Neural progenitor cell (in vitro differentiated cells): ENCODE measurements around the gene PEX3. TPM values are rescaled to one million over a fixed set of nuclear protein-coding genes. Genes with fewer than 3 reads are reported as not detected.
A peak's percentile ranks its signal among the peaks of the same experiment; 100 is the strongest.

Experiments used
- DNase-seq: peaks from one replicate; pipeline ENCODE4 v3.0.0-alpha.2; 2016; ENCODE audit warnings: low spot score
- H2AFZ ChIP-seq: fragments of 200-600 bp; sonication (generic); replicated peaks from 2 replicates; pipeline ENCODE4 v1.6.1; 2016; ENCODE audit warnings: antibody characterized with exemption
- H3F3A ChIP-seq: fragments of 200-600 bp; sonication (generic); 2 replicates; pipeline ENCODE4 v1.6.1; 2016; ENCODE audit warnings: antibody characterized with exemption, low read depth
- H3K27ac ChIP-seq: fragments of 200-600 bp; sonication (generic); 2 replicates; pipeline ENCODE4 v1.5.1; 2016; ENCODE audit warnings: mild to moderate bottlenecking
- H3K27me3 ChIP-seq: fragments of 200-600 bp; sonication (generic); 2 replicates; pipeline ENCODE4 v1.6.1; 2016; ENCODE audit warnings: mild to moderate bottlenecking, moderate library complexity
- H3K36me3 ChIP-seq: fragments of 200-600 bp; sonication (generic); 2 replicates; pipeline ENCODE4 v1.5.1; 2016
- H3K4me1 ChIP-seq: fragments of 200-600 bp; sonication (generic); 2 replicates; pipeline ENCODE4 v1.6.1; 2016; ENCODE audit warnings: mixed run types
- H3K4me2 ChIP-seq: fragments of 200-600 bp; sonication (generic); 2 replicates; pipeline ENCODE4 v1.6.1; 2016
- H3K4me3 ChIP-seq: fragments of 200-600 bp; sonication (generic); 2 replicates; pipeline ENCODE4 v1.5.1; 2016
- H3K79me2 ChIP-seq: fragments of 200-600 bp; sonication (generic); 2 replicates; pipeline ENCODE4 v1.6.1; 2016; ENCODE audit warnings: low read depth
- H3K9ac ChIP-seq: fragments of 200-600 bp; sonication (generic); 2 replicates; pipeline ENCODE4 v1.6.1; 2016
- H3K9me3 ChIP-seq: fragments of 200-600 bp; sonication (generic); 2 replicates; pipeline ENCODE4 v1.5.1; 2016; ENCODE audit warnings: low read depth
- H4K20me1 ChIP-seq: fragments of 200-600 bp; sonication (generic); 2 replicates; pipeline ENCODE4 v1.6.1; 2016; ENCODE audit warnings: low read depth
- H3K27ac Mint-ChIP-seq: 3 replicates; pipeline ENCODE4 v1.8.0; 2021; ENCODE audit warnings: mixed read lengths
- H3K27me3 Mint-ChIP-seq: 2 replicates; pipeline ENCODE4 v1.8.0; 2022; ENCODE audit warnings: low read depth, mild to moderate bottlenecking, inconsistent platforms, moderate library complexity, mixed read lengths; ENCODE audit not compliant: insufficient read depth
- H3K36me3 Mint-ChIP-seq: 3 replicates; pipeline ENCODE4 v1.8.0; 2021; ENCODE audit warnings: mixed read lengths
- H3K4me1 Mint-ChIP-seq: 3 replicates; pipeline ENCODE4 v1.8.0; 2021; ENCODE audit warnings: mixed read lengths
- H3K4me3 Mint-ChIP-seq: 3 replicates; pipeline ENCODE4 v1.8.0; 2021; ENCODE audit warnings: mild to moderate bottlenecking, moderate library complexity, mixed read lengths
- H3K9me3 Mint-ChIP-seq: 3 replicates; pipeline ENCODE4 v1.8.0; 2020; ENCODE audit warnings: mixed read lengths
- EZH2 ChIP-seq: fragments of 200-600 bp; sonication (generic); IDR thresholded peaks from 2 replicates; pipeline ENCODE4 v1.6.1; 2017; ENCODE audit warnings: antibody characterized with exemption, mild to moderate bottlenecking, moderate library complexity
- EZH2phosphoT487 ChIP-seq: fragments of 200-600 bp; sonication (generic); IDR thresholded peaks from 2 replicates; pipeline ENCODE4 v1.6.1; 2017; ENCODE audit warnings: antibody characterized with exemption
- total RNA-seq: library from RNA; depleted of rRNA; stranded (reverse); fragments of >200 nt; gene quantifications from 2 replicates; pipeline ENCODE4 v1.2.3, GENCODE V29; 2015; ENCODE audit warnings: low replicate concordance
- TF ChIP-seq, protein P1 (sequence below): fragments of 200-600 bp; sonication (generic); IDR thresholded peaks from 2 replicates; pipeline ENCODE4 v1.5.1; 2017; ENCODE audit warnings: antibody characterized with exemption, mild to moderate bottlenecking

The PEX3 gene
- total RNA-seq, 1 donor from 2014 or later: 25.5 TPM

DNA sequence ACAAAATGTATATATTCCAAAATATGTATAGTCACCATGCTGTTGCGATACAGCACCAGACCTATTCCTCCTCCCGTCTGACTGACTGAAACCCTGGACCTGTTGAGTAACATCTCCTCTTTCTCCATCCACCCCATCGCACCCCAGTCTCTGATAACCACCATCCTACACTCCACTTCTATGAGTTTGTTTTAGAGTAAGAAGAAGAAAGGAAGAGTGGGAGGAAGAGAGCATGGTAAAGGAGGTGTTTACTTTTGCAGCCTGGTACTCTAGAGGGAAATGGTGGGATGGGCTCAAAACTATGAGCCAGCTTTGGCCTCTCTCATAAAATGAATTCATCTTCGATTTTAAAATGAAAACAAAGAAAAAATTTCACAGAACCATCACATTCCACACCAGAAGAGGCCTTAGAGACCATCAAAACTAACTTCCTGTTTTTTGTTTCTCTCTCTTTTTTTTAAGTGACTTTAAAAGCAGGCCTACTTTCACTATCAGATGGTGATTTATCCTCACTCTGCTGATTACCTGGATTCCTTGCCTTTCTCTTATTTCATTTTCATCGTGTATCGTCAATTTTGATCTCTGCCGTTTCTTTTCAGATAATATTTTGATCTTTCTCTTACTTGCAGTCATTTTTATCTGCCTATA lies 77.7 kb downstream of the PEX3 start:
- Histone ChIP-seq H3K27me3 (peaks cover 11% of the 10 kb centered on the region), H3K36me3 (no peaks in the 10 kb centered on the region), H3K4me2 (no peak overlapping the region), H3K4me3 (no peak overlapping the region), H3F3A (no peaks in the 10 kb centered on the region), H2AFZ (no peak overlapping the region), H3K27ac (no peak overlapping the region), H3K79me2 (no peaks in the 10 kb centered on the region), H4K20me1 (no peaks in the 10 kb centered on the region), H3K9ac (no peak overlapping the region), H3K9me3 (no peaks in the 10 kb centered on the region), H3K4me1 (no peaks in the 10 kb centered on the region)
- Mint-ChIP-seq H3K36me3 (peaks cover 1% of the 10 kb centered on the region), H3K4me1 (peaks cover 10% of the 10 kb centered on the region), H3K4me3 (no peak overlapping the region), H3K27ac (no peak overlapping the region), H3K9me3 (no peaks in the 10 kb centered on the region), H3K27me3 (peaks cover 7% of the 10 kb centered on the region)
- DNase-seq: no peak
- TF ChIP-seq EZH2phosphoT487 (no peak), EZH2 (no peak)
- TF ChIP-seq, protein P1, sequence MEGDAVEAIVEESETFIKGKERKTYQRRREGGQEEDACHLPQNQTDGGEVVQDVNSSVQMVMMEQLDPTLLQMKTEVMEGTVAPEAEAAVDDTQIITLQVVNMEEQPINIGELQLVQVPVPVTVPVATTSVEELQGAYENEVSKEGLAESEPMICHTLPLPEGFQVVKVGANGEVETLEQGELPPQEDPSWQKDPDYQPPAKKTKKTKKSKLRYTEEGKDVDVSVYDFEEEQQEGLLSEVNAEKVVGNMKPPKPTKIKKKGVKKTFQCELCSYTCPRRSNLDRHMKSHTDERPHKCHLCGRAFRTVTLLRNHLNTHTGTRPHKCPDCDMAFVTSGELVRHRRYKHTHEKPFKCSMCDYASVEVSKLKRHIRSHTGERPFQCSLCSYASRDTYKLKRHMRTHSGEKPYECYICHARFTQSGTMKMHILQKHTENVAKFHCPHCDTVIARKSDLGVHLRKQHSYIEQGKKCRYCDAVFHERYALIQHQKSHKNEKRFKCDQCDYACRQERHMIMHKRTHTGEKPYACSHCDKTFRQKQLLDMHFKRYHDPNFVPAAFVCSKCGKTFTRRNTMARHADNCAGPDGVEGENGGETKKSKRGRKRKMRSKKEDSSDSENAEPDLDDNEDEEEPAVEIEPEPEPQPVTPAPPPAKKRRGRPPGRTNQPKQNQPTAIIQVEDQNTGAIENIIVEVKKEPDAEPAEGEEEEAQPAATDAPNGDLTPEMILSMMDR: no peak

DNA sequence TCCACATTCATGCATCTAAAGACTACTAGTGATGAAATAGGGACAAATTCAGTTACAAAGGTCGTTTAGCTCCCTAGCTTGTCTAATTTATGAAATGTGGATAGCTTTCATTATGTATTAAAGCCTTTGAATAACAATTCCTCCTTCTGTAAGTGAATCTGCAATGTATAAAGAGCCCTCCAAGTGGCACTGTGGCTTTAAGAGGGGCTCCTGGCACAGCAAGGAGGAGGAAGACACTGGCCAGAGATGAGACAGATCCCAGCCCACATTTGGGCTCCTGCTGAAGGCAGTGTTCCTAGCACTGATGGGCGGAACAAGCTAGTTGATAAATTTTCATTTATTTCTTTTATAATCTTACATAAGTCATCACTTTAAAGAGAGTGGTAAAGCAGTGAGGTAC lies 78.5 kb downstream of the PEX3 start:
- Histone ChIP-seq H4K20me1 (no peaks in the 10 kb centered on the region), H3K27ac (no peak overlapping the region), H3K79me2 (no peaks in the 10 kb centered on the region), H3K36me3 (no peaks in the 10 kb centered on the region), H3K4me2 (no peak overlapping the region), H3K27me3 (peaks cover 19% of the 10 kb centered on the region), H3K9me3 (no peaks in the 10 kb centered on the region), H3K4me3 (no peak overlapping the region), H3F3A (no peaks in the 10 kb centered on the region), H3K9ac (no peak overlapping the region), H3K4me1 (no peaks in the 10 kb centered on the region), H2AFZ (no peak overlapping the region)
- peak; percentile 38 for DNase-seq
- no peaks in the 10 kb centered on the region for H3K9me3 Mint-ChIP-seq
- TF ChIP-seq, protein P1: peak; percentile 45
- no peak for TF ChIP-seq EZH2phosphoT487
- TF ChIP-seq EZH2: no peak
- H3K4me3 Mint-ChIP-seq: no peak overlapping the region
- H3K27ac Mint-ChIP-seq: no peak overlapping the region
- H3K4me1 Mint-ChIP-seq: peaks cover 6% of the 10 kb centered on the region
- H3K36me3 Mint-ChIP-seq: no peaks in the 10 kb centered on the region
- peaks cover 7% of the 10 kb centered on the region for H3K27me3 Mint-ChIP-seq

DNA sequence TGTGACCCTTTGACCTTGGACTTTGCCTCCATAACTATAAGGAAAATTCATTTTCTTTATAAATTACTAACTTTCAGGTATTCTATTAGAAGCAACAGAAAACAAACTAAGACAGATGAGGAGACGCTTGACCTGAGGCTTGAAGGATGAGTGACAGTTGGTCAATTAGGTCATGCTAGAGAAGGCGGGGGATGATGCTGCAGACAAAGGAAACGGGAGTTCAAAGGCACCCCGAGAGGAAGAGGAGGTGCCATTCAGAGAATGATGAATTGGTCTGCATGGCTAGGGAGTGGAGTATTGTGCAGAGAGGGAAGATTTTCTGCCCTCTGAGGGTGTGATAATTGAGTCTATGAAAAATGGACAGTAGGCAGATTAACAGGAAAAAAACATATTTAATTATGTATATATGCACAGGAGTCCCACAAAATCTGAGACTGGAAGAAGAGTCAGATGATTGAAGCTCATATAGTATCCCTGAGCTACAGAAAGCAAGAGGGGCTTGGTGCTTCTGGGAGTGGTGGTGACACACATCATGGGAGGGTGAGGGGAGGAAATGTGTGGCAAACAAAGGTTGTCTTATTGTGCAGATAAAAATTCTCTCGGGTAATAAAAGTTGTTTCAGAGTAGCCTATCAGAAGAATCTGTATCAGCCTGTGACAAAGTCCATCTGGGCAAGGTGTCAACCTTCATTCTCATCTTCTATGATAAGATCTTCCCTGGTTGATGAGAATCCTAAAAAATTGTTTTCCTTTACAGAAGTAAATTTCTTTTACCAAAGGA lies 81.3 kb downstream of the PEX3 start:
- Histone ChIP-seq H3K36me3 (no peaks in the 10 kb centered on the region), H3K9me3 (no peaks in the 10 kb centered on the region), H3K27ac (no peak overlapping the region), H3K4me3 (no peak overlapping the region), H3K4me1 (no peaks in the 10 kb centered on the region), H2AFZ (no peak overlapping the region), H3K27me3 (peaks cover 42% of the 10 kb centered on the region), H3K9ac (no peak overlapping the region), H3K4me2 (no peak overlapping the region), H3K79me2 (no peaks in the 10 kb centered on the region), H4K20me1 (no peaks in the 10 kb centered on the region), H3F3A (peaks cover 11% of the 10 kb centered on the region)
- H3K36me3 Mint-ChIP-seq: no peaks in the 10 kb centered on the region
- H3K27me3 Mint-ChIP-seq: peaks cover 12% of the 10 kb centered on the region
- H3K4me1 Mint-ChIP-seq: peaks cover 15% of the 10 kb centered on the region
- no peak overlapping the region for H3K4me3 Mint-ChIP-seq
- no peak for DNase-seq
- H3K27ac Mint-ChIP-seq: no peak overlapping the region
- H3K9me3 Mint-ChIP-seq: no peaks in the 10 kb centered on the region
- TF ChIP-seq, protein P1: no peak
- TF ChIP-seq EZH2: no peak
- TF ChIP-seq EZH2phosphoT487: no peak
